GM12878 (cell line): ENCODE data around the gene FBXO3. TPM values are rescaled to one million over a fixed set of nuclear protein-coding genes. Genes with fewer than 3 reads are reported as not detected.

Experiments used
- ATAC-seq: fragments of 200-7000 bp; cut with Tn5 transposase; 3 replicates; pipeline ENCODE4 v1.9.1; 2020; ENCODE audit warnings: mild to moderate bottlenecking, moderate library complexity
- BruUV-seq: library from RNA; stranded (reverse); fragments of 400-500 nt; replicated peaks from 2 replicates; lab custom pipeline; 2021; lab: Mats Ljungman, UMichigan
- CTCF ChIA-PET: fragments of 300-600 bp; sonication (Branson Sonifier 250); formaldehyde crosslinking; extraction: SDS; loops from one replicate; lab custom pipeline; 2021; ENCODE audit warnings: inconsistent platforms; lab: Yijun Ruan, JAX
- POLR2A ChIA-PET: fragments of 350-600 bp; formaldehyde crosslinking; extraction: SDS; loops from one replicate; lab custom pipeline; 2021; ENCODE audit warnings: inconsistent platforms; lab: Charles Lee
- RAD21 ChIA-PET: fragments of 300-600 bp; sonication (Branson Sonifier 250); formaldehyde crosslinking; loops from one replicate; lab custom pipeline; 2023; ENCODE audit warnings: antibody characterized with exemption; ENCODE audit not compliant: unreplicated experiment; lab: Charles Lee
- SMC1A ChIA-PET: fragments of 300-600 bp; sonication (Branson Sonifier 250); formaldehyde crosslinking; loops from one replicate; lab custom pipeline; 2023; ENCODE audit not compliant: unreplicated experiment, uncharacterized antibody; lab: Charles Lee
- DNase-seq: peaks from one replicate; pipeline ENCODE4 v3.0.0-alpha.2; 2011; ENCODE audit warnings: low read depth, low spot score
- FAIRE-seq: peaks from 3 replicates; lab custom pipeline; 2011; peaks lifted over from hg19 to GRCh38; lab: Jason Lieb, UNC
- H2AFZ ChIP-seq: 2 replicates; pipeline ENCODE4 v1.6.0; 2011; ENCODE audit warnings: low read depth, low read length, control low read depth; ENCODE audit not compliant: control insufficient read depth
- H3K27ac ChIP-seq: 2 replicates; pipeline ENCODE4 v1.5.1; 2011; ENCODE audit warnings: control low read depth; ENCODE audit not compliant: control insufficient read depth, insufficient read depth
- H3K27me3 ChIP-seq, 2 experiments: replicated peaks in 1 of 2; 2 replicates each; pipeline versions ENCODE4 v1.6.0 to v1.6.1; 2011; ENCODE audit warnings: low read length in 1 of 2; ENCODE audit not compliant: control insufficient read depth in 2 of 2, insufficient read depth in 2 of 2
- H3K36me3 ChIP-seq, 2 experiments: 2 replicates each; pipeline ENCODE4 v1.5.1; 2011; ENCODE audit warnings: low read length in 1 of 2; ENCODE audit not compliant: control insufficient read depth in 2 of 2, insufficient read depth in 2 of 2
- H3K4me1 ChIP-seq: 2 replicates; pipeline ENCODE4 v1.6.1; 2011; ENCODE audit warnings: mild to moderate bottlenecking, low read length, moderate library complexity, mixed read lengths; ENCODE audit not compliant: control insufficient read depth, insufficient read depth
- H3K4me2 ChIP-seq: 2 replicates; pipeline ENCODE4 v1.6.0; 2011; ENCODE audit warnings: control low read depth; ENCODE audit not compliant: control insufficient read depth, insufficient read depth
- H3K4me3 ChIP-seq: fragments of 200-600 bp; sonication (generic); 2 replicates; pipeline ENCODE4 v1.5.1; 2016
- H3K79me2 ChIP-seq: 2 replicates; pipeline ENCODE4 v1.6.0; 2011; ENCODE audit warnings: low read length; ENCODE audit not compliant: control insufficient read depth, insufficient read depth
- H3K9ac ChIP-seq: 2 replicates; pipeline ENCODE4 v1.8.0; 2011; ENCODE audit warnings: low read length, control low read depth, mixed read lengths; ENCODE audit not compliant: control insufficient read depth, insufficient read depth
- H3K9me3 ChIP-seq: replicated peaks from 3 replicates; pipeline ENCODE4 v1.5.1; 2011; ENCODE audit warnings: mild to moderate bottlenecking, low read length; ENCODE audit not compliant: control insufficient read depth, insufficient read depth
- H4K20me1 ChIP-seq: 2 replicates; pipeline ENCODE4 v1.6.0; 2011; ENCODE audit not compliant: control insufficient read depth, insufficient read depth
- EGR1 ChIP-seq, 2 experiments: IDR thresholded peaks; 1 replicate in 1 of 2; 2 replicates in 1 of 2; pipeline ENCODE4 v1.6.1; 2011 to 2012; ENCODE audit warnings: low read depth in 2 of 2, low read length in 2 of 2, borderline replicate concordance in 1 of 2, mild to moderate bottlenecking in 1 of 2, moderate library complexity in 1 of 2
- WGBS: methylation state at CpG from one replicate; pipeline ENCODE4 v1.1.6; 2016; ENCODE audit warnings: low lambda C conversion rate; ENCODE audit not compliant: insufficient replicate concordance, insufficient coverage; ENCODE audit errors: missing lambda C conversion rate; 5-methylcytosine and 5-hydroxymethylcytosine counted together
- in situ Hi-C: fragments of 300-500 bp; cut with MboI; formaldehyde crosslinking; loops from 9 replicates; pipeline ENCODE4 v1.14.3; 2018; ENCODE audit warnings: mixed read lengths
- intact Hi-C: fragments of 100-400 bp; cut with micrococcal nuclease; formaldehyde crosslinking; loops from one replicate; pipeline ENCODE4 v1.14.2; 2022; ENCODE audit not compliant: unreplicated experiment
- polyA plus RNA-seq, 11 experiments: library from polyadenylated mRNA; depleted of rRNA in 4 of 11; unstranded in 6 of 11; stranded (reverse) in 5 of 11; fragments of >200 nt; fragmentation: Nextera tagmentation in 4 of 11; fragmentation: Illumina TruSeq in 1 of 11; extraction: Ambion mirVana in 4 of 11; extraction: Trizol in 1 of 11; gene quantifications; 1 replicate in 1 of 11; 2 replicates in 10 of 11; pipeline versions ENCODE4 v1.2.1 to v1.2.3, GENCODE V29; 2011 to 2016; ENCODE audit warnings: inconsistent platforms in 2 of 11, missing spikeins in 2 of 11, low read depth in 1 of 11
- total RNA-seq, 4 experiments: library from RNA; depleted of rRNA in 3 of 4; stranded (reverse); fragments of >200 nt in 3 of 4; fragmentation: Illumina TruSeq in 1 of 4; extraction: Trizol in 1 of 4; gene quantifications; 2 replicates each; pipeline versions ENCODE4 v1.2.1 to v1.2.3, GENCODE V29; 2013 to 2021
- TF ChIP-seq, protein P1 (sequence below): IDR thresholded peaks from 2 replicates; pipeline ENCODE4 v1.6.1; 2011; ENCODE audit warnings: borderline replicate concordance, low read depth, mild to moderate bottlenecking, moderate library complexity, low read length; ENCODE audit not compliant: insufficient read depth, poor library complexity, severe bottlenecking

FBXO3 gene
- total and polyA plus RNA-seq, 10 of the 15 experiments (the other 5 are each of a cell fraction or from before 2014, with no cell fraction given), result 8.9 to 33.4 (median 13.8) TPM

GRCh38 chr11:33742249-33742851, 32.0 kb downstream of the FBXO3 start (continued):
- TF ChIP-seq, protein P1, sequence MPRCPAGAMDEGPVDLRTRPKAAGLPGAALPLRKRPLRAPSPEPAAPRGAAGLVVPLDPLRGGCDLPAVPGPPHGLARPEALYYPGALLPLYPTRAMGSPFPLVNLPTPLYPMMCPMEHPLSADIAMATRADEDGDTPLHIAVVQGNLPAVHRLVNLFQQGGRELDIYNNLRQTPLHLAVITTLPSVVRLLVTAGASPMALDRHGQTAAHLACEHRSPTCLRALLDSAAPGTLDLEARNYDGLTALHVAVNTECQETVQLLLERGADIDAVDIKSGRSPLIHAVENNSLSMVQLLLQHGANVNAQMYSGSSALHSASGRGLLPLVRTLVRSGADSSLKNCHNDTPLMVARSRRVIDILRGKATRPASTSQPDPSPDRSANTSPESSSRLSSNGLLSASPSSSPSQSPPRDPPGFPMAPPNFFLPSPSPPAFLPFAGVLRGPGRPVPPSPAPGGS, result no peak

- H3K27me3 ChIP-seq, result no peaks in the 10 kb centered on the region
- no peak overlapping the region for H3K4me3 ChIP-seq
- intact Hi-C loops, result loop anchor here (1.0 to 2.0 kb wide), 3 partner anchors 26 to 379 kb away; no protein-coding TSS in a partner anchor
- H4K20me1 ChIP-seq, result no peaks in the 10 kb centered on the region
- H2AFZ ChIP-seq, result no peak overlapping the region
- no peak for TF ChIP-seq EGR1 (IDR thresholded peaks at IDR 0.05; ENCODE audit: borderline replicate concordance in 1 of 2, low read depth in 2 of 2, low read length in 2 of 2)
- TF ChIP-seq, all 136 proteins: peak for 0
- H3K36me3 ChIP-seq, result no peaks in the 10 kb centered on the region; a peak in 1 of 4 replicates
- H3K79me2 ChIP-seq, result no peaks in the 10 kb centered on the region
- H3K4me1 ChIP-seq, result no peaks in the 10 kb centered on the region
- no peak overlapping the region for H3K9ac ChIP-seq
- H3K4me2 ChIP-seq, result no peak overlapping the region
- ATAC-seq (no peak), DNase-seq (no peak), FAIRE-seq (no peak)
- in situ Hi-C loops, result no loop called here
- ChIA-PET CTCF (interaction anchor here (0.6 to 7.8 kb wide), 48 partner anchors 8 to 621 kb away, joined by 3 to 276 read pairs (median 6); partner anchors contain the start of genes CSTF3 and FBXO3), POLR2A (interaction anchor here (1.1 to 1.3 kb wide), 3 partner anchors 26 to 445 kb away, joined by 3 to 6 read pairs (median 4); no protein-coding TSS in a partner anchor), SMC1A (interaction anchor here (0.6 to 3.9 kb wide), 41 partner anchors 8 to 1144 kb away, joined by 3 to 153 read pairs (median 5); no protein-coding TSS in a partner anchor), RAD21 (interaction anchor here (0.7 to 4.2 kb wide), 39 partner anchors 8 to 580 kb away, joined by 3 to 158 read pairs (median 4); partner anchors contain the start of genes C11orf91 and CSTF3)
- H3K27ac ChIP-seq, result no peak overlapping the region
- 75% methylated on average over 7 of the region's 7 CpGs for WGBS
- H3K9me3 ChIP-seq, result no peaks in the 10 kb centered on the region
- no TSS peak for BruUV-seq
Observed at GRCh38 chr11:33741806-33742205, 32.5 kb downstream of the FBXO3 start.
